ENCODE results near the gene ZMIZ1. TPM values are rescaled to one million over a fixed set of nuclear protein-coding genes. Genes with fewer than 3 reads are reported as not detected.

Gene ZMIZ1
- total RNA-seq, 1 donor from 2014 or later, result 84.7 TPM

DNA sequence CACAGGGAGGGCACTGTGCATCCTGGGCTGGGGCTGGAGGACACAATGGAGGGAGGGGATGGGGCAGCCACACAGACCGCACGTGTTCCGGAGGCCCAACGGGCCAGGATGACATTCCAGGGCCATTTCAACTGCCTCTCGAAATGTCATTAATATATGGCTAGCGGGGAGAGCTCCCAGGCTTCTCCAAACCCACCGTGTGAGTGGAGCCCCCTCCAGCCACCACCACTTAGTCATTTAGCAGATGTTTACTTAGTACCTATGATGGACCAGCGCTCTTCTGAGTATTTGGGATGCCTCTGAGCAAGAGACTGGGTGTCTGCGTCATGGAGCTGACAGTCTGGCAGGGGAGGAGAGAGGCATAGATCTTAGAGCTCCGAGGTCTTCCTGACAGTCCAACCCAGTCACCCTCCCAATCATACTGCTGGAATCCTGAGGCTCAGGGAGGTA, 107.3 kb downstream of the ZMIZ1 start:
- peak overlapping the region; percentile 55 for H3K27ac ChIP-seq
- DNase-seq, result no peak
- no peak overlapping the region for H3K4me3 ChIP-seq
- H3K9me3 ChIP-seq, result no peaks in the 10 kb centered on the region
- peaks cover 11% of the 10 kb centered on the region for H3K36me3 ChIP-seq
- intact Hi-C loops (cut with DNase I), result no loop called here
- no peak for ATAC-seq
- TF ChIP-seq, protein P1, sequence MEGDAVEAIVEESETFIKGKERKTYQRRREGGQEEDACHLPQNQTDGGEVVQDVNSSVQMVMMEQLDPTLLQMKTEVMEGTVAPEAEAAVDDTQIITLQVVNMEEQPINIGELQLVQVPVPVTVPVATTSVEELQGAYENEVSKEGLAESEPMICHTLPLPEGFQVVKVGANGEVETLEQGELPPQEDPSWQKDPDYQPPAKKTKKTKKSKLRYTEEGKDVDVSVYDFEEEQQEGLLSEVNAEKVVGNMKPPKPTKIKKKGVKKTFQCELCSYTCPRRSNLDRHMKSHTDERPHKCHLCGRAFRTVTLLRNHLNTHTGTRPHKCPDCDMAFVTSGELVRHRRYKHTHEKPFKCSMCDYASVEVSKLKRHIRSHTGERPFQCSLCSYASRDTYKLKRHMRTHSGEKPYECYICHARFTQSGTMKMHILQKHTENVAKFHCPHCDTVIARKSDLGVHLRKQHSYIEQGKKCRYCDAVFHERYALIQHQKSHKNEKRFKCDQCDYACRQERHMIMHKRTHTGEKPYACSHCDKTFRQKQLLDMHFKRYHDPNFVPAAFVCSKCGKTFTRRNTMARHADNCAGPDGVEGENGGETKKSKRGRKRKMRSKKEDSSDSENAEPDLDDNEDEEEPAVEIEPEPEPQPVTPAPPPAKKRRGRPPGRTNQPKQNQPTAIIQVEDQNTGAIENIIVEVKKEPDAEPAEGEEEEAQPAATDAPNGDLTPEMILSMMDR (IDR thresholded peaks at IDR 0.05), result no peak
- H3K4me1 ChIP-seq, result peaks cover 56% of the 10 kb centered on the region
- H3K27me3 ChIP-seq, result no peaks in the 10 kb centered on the region

- H3K9me3 ChIP-seq, result no peaks in the 10 kb centered on the region
- H3K4me1 ChIP-seq, result peaks cover 65% of the 10 kb centered on the region
- DNase-seq (no peak), ATAC-seq (no peak)
- TF ChIP-seq, protein P1 (IDR thresholded peaks at IDR 0.05), result no peak
- intact Hi-C loops (cut with DNase I), result no loop called here
- H3K27me3 ChIP-seq, result no peaks in the 10 kb centered on the region
- peak overlapping the region; percentile 36 for H3K27ac ChIP-seq
- no peak overlapping the region for H3K4me3 ChIP-seq
- H3K36me3 ChIP-seq, result peaks cover 5% of the 10 kb centered on the region
Measured at GRCh38 chr10:79176949-79177602, 108.3 kb downstream of the ZMIZ1 start.

GRCh38 chr10:79178070-79178576, 109.4 kb downstream of the ZMIZ1 start:
- Histone ChIP-seq H3K27me3 (no peaks in the 10 kb centered on the region), H3K27ac (peak overlapping the region; percentile 79), H3K4me1 (peaks cover 75% of the 10 kb centered on the region), H3K36me3 (peaks cover 5% of the 10 kb centered on the region), H3K9me3 (no peaks in the 10 kb centered on the region), H3K4me3 (no peak overlapping the region)
- DNase-seq (no peak), ATAC-seq (no peak)
- TF ChIP-seq, protein P1 (IDR thresholded peaks at IDR 0.05), result no peak
- intact Hi-C loops (cut with DNase I), result no loop called here

GRCh38 chr10:79178614-79179163, 109.9 kb downstream of the ZMIZ1 start:
- Histone ChIP-seq H3K4me3 (no peak overlapping the region), H3K4me1 (peaks cover 81% of the 10 kb centered on the region), H3K27ac (peak overlapping the region; percentile 79), H3K27me3 (no peaks in the 10 kb centered on the region), H3K9me3 (no peaks in the 10 kb centered on the region), H3K36me3 (peaks cover 2% of the 10 kb centered on the region)
- TF ChIP-seq, protein P1 (IDR thresholded peaks at IDR 0.05), result no peak
- intact Hi-C loops (cut with DNase I), result no loop called here
- DNase-seq, result no peak
- ATAC-seq, result no peak

DNA sequence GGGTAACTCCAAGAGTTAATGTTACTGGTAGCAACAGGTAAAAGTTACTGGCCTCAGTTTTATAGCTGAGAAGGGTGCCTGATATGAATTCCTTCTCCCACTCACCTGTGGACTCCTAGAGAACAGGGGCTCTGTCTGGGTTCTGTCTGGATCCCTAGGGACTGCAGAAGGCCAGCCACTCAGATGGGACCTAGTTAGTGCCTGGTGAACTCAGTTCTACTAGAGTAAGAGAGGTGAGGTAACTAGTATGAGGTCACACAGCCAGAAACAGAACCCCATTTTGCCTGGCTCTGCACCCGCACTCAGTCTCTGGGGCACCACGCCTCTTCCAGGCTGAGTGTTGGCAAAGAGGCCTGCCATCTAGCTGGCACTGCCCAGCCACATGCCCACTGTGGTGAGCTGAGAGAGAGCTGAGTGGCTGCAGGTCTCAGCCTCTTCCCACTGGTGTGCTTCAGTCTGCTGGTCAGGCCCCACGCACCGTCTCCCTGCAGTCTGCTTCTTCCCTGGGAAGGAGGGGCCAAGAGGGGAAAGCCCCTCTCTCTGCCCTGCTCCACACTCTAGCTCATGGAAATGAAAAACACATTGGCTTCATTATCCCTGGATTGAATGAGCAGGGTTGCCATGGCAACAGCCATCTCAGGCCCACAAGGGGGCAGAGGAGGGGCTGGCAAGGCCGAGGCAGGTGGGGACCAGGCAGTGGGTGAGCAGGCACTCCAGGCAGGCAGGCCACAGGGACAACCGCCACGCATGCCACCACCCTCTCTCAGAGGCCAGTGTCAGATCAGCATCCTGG, 110.6 kb downstream of the ZMIZ1 start:
- DNase-seq (no peak), ATAC-seq (peak; percentile 8)
- intact Hi-C loops (cut with DNase I), result no loop called here
- Histone ChIP-seq H3K4me3 (no peak overlapping the region), H3K9me3 (no peaks in the 10 kb centered on the region), H3K27me3 (no peaks in the 10 kb centered on the region), H3K4me1 (peaks cover 88% of the 10 kb centered on the region), H3K27ac (peak overlapping the region; percentile 79), H3K36me3 (no peaks in the 10 kb centered on the region)
- TF ChIP-seq, protein P1 (IDR thresholded peaks at IDR 0.05), result peak; percentile 5
